ENCODE results near the gene LATS2.

The LATS2 gene
- 4.3 to 10.1 reads per million in 2 experiments for total RNA-seq

DNA sequence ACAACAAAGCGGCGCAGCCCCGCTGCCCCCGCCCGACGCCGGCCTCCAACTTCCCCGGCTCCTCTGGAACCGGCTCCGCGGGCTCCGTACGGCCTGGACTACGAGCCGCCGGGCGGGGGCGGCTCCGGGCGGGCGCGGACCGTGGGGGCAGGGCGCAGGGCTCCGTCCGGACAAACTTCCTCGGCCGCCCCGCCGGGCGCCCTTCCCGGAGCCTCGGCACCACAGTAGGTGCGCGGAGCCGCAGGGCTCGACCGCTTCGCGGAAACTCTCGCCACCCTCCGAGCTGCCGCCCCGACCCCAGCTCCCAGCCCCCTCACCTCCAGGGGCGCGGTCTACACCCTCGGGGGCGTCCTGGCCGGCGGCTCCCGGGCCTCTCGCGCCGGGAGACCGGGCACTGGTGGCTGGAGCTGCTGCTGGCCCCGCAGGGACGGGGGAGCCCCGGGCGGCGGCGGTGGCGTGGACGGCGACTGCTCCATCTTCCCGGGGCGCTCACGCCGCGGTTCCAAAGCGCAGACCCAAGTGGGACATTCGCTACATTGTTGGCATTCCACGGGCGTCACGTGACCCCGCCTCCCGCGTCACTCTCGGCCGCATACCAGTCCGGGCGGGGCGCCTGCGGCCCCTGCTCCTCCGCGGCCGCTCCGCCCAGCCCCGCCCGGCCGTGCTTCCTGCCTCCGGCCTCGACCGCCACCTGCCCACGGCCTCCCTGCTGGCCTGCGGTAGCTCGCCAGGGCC lies at the start of gene LATS2:
Gene LATS2, minus strand, starts transcription at position 558 of the 735 bp plus-strand sequence. CDS start 15,560 bp downstream, outside the sequence.
- DNase-seq (ENCODE audit: low read depth): no peak

DNA sequence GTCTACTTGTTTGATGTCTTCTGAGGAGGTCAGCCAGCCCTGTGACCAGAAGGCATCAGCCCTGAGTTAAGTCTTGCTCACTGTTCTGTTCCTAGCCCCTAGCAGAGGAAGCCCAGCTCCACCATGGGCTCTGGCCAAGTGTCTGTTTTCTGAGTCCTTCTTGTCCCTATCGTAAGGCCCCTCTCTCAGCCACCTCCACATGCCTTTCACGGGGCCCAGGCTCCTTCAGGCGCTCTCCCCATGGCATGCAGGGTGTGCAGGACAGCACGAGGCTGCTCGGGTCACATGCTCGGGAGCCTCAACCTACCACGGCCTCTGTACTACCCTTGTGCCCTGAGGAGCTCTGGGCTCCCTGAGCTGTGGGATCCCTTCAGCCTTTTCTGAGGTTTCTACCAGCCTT lies 47.8 kb upstream of the LATS2 start:
- no peak for DNase-seq (ENCODE audit: low read depth)

DNA sequence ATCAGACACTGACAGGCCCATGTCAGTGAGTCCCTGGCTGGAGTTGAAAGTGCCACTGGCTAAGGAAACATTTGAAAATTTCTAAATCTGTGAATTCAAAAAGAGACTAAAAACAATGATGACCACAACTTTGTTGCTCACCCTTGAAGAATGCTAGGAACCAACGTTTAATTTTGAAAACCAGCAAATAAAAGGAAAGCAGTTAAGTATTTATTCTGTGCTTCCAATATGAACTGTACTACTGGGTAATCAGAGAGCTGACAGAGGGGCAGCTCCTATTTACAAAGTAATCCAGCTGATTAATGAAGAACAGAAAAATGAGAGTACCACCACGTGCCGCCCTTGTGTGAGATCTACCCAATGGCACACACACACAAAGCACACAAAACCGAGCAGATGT lies 44.7 kb upstream of the LATS2 start:
- no peak for DNase-seq (ENCODE audit: low read depth)

DNA sequence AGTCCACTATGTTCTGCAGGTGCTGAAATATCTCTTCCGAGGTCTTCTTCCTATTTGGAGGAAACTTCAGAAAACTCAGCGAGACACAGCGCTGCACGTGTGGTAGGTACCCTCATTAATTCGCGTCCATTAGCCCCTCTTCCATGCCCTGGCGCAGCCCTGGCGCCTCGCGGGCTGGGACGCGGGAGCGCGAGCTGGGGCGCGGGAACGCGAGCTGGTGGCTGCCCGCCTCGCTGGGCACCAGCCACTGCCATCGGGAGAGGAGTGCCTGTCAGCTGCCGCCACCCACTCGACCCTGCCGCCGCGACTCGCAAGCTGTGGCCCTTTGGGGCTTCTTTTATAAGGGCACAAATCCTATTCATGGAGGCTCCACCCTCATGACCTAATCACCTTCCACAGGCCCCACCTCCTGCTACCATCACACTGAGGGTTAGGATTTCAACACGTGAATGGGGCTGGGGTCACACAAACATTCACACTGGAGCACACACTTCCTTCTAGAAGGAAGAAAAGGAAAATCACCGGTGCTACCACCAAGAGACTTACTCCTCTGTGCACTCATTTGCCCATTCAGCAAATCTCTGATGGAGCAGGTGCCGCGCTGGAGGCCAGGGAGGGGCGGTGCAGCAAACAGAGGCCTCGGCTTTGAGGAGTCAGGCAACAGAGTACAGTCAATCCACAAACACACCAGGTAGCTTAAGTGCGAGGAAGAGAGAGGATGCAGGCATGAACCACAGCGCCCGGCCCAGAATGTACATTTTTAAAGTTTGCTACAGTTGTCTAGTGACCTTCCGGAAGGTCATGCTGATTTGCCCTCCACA lies 43.0 kb upstream of the LATS2 start:
- no peak for DNase-seq (ENCODE audit: low read depth)

DNA sequence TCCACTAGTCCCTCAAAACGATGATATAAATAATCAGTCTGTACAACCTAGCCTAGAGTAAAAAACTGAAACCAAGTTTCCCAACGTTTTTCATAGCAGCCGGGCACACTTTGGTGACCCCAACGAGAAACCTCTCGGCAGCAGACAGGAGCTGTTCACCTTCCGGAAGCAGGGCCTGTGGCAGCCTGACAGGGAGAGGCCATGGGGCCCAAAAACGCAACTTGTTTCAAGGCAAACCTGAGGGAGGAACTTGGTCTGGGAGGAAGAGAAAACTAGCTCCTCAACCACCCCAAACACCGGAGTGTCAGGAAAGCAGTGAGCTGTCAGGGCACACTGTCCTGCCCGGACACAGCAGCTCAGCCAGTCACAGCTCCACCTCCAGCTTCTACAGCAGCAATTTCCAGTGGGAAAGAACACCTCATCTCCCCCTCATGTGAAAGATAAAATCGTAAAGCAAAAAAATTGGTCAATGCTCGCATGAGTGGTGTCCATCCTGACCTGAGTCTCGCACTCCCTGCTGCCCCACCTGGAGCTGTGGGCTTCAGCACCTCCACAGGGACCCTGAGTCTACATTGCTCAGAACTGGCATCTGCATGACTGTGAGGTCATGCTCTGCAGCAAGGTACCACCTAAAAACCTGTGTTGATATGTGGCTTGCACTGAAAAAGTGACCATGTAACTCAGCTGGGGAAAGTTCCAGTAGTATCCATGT lies 40.6 kb upstream of the LATS2 start:
- no peak for DNase-seq (ENCODE audit: low read depth)

DNA sequence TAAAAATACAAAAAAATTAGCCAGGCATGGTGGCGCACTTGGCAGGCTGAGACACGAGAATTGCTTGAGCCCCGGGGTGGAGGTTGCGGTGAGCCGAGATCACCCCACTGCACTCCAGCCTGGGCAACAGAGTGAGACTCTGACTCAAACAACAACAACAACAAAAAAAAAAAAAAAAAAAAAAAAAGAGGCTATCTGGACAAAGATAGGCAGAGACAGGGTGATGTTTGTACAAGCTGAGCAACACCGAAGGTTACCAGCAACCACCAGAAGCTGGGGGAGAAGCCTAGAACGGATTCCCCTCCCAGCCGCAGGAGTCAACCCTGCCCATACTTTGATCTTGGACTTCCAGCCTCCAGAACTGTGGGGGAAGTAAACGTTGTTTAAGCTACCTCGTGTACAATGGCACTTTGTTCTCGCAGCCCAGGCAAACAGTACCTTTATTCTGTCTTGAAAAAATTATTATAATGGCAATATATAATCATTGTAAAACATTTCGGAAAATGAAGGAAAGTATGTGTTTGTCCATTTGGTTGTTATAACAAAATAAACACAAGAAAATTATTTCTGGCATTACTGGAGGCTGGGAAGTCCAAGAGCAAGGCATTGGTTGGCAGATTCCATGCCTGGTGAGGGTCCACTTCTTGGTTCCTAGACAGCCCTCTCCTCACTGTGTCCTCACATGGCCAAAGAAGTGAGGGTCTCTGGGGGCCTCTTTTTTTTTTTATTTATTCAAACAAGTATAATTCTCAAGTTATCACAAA lies 39.8 kb upstream of the LATS2 start:
- DNase-seq (ENCODE audit: low read depth): no peak

DNA sequence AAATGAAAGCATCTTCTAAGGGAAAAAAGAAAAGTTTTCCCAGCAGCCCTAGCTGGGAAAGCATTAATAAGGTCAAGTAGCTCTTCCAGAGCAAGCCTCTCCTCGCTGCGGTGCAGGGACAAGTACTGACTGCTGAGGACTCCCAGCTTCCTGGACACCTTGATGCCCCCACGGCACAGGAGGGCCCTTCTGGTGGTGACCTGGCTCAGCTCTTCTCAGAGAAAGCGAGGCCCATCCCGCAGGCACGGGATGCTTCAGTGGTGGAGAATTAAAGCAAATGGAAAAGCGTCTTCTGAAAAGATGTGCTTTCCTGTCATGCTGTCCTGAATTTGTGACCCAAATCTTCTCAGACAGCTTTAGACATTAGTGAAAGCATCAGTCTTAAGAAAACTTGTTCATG lies 38.8 kb upstream of the LATS2 start:
- no peak for DNase-seq (ENCODE audit: low read depth)

DNA sequence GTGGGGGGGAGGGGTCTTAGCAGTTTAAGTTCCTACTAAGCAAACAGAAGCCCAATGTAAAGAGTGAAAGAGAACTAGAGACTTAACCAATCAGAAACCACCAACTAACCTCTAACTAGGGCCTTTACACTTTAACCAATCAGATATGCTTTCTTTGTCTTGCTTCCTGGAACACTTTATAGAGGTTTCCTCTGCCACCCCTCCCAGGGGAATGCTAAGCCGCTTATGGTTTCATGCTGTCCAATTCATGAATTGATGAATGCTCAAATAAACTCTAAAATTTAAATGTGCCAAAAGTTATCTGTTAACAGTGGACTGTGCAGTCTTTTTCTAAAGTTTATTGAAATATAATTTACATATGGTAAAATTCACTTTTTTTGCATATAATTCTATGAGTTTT lies 33.9 kb upstream of the LATS2 start:
- DNase-seq (ENCODE audit: low read depth): no peak

DNA sequence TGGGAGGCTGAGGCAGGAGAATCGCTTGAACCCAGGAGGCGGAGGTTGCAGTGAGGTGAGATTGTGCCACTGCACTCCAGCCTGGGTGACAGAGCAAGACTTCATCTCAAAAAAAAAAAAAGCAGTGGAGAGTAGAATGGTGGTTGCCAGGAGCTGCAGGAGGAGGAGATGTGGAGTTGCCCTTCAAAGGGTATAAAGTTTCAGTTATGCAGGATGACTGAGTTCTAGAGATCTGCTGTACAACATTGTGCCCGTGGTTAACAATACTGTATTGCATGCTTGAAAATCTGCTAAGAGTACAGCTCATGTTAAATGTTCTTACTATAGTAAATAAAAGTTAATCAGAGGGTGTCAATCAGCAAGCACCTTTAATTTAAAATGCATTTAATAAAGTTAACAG lies 28.4 kb upstream of the LATS2 start:
- no peak for DNase-seq (ENCODE audit: low read depth)

DNA sequence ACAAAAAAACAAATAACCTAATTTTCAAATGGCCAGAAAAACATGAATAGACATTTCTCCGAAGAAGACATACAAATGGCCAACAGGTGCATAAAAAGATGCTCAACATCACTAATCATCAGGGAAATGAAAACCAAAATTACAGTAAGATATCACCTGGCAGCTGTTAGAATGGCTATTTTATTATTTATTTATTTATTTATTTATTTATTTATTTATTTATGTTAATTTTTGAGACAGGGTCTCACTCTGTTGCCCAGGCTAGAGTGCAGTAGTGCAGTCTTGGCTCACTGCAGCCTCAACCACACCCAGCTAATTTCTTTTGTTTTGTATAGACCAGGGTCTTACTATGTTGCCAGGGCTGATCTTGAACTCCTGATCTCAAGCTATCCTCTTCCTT lies 27.1 kb upstream of the LATS2 start:
- no peak for DNase-seq (ENCODE audit: low read depth)

DNA sequence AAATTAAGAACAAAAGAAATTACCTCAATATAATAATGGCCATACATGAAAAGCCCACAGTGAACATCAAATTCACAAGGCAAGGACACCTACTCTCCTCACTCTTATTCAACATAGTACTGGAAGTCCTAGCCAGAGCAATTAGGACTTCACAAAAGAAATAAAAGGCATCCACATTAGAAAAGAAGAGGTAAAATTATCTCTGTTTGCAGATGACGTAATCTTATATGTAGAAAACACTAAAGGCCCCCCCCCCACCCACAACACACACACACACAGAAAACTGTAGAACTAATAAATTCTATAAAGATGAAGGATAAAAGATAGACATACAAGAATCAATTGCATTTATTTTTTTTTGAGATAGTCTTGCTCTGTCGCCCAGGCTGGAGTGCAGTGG lies 25.5 kb upstream of the LATS2 start:
- DNase-seq (ENCODE audit: low read depth): no peak

DNA sequence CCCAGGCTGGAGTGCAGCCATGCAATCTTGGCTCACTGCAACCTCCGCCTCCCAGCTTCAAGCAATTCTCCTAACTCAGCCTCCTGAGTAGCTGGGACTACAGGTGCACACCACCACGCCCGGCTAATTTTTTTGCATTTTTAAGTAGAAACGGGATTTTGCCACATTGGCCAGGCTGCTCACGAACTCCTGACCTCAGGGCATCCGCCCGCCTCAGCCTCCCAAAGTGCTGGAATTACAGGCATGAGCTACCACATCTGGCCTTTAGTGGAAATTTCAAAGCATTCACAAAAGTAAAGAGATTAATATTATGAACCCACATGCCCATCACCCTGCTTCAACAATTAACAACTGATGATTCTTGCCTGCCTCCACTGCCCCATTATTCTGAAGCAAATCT lies 20.5 kb upstream of the LATS2 start:
- no peak for DNase-seq (ENCODE audit: low read depth)

DNA sequence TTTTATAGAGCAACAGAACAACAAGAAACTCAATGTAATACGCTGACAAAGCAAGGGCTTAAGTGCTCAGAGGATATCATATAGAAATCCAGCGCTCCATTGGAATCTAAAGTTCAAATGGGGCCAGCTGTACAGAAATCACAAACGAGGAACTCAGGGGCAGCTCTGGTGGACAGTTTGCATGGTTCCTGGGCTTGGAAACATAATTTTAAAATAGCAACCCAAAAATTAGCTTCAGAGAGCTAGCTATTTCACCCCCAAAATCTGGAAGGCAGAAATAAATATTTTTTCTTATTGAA lies 19.2 kb upstream of the LATS2 start:
- DNase-seq (ENCODE audit: low read depth): no peak

DNA sequence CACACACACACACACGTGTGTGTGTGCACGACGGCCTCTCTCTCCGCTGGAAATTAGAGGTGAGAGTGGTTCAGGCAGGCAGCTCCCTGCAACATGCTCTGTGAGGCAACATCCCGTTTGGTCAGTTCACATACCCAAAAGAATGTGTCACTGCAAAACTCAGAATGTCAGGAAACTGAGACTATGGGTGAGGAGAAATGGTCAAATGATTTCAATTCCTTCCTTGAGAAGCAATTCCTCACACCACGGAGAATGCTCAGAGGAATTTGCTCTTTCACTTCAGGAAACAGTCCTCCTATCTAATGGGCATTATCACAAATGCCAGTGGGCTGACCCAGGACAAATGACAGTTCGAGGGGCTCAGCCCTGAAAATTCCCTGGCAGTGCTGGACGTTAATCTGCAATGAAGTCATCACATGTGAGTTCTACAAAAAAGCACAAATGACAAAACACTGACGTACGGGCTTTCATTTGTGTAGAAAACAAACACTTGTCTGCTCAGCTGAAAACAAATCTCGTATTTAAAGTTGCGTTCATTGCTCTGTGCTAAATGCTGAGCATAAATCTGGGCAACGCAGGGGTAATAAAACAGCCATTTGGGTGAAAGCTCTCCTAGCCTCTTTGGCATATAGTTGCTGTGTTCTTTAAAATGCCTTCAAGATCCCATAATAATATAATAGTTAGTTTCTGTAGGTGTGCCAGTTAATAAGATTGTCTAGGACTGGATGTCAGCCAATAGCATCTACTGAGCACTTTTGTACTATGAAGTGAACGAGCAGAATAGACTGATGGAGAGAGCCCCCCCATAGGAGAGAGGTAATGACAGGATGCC lies 18.6 kb upstream of the LATS2 start:
- no peak for DNase-seq (ENCODE audit: low read depth)

DNA sequence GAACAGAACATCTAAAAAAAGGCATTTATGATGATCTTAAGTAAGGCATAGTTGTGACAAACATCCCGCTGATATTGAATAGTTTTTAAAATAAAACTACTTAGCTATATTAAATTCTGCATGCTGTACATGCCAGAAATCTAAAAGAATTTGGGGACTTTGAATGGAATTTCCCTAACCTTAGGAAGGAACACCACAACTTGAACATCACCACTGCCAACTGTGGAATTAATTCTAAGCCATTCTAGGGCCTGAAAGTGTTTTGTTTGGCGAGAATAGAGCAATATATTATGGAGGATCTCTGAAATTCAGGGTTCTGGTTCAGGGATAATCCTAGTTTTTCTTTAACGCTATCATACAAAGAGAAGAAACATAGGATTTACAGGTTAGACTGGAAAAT lies 17.8 kb upstream of the LATS2 start:
- no peak for DNase-seq (ENCODE audit: low read depth)

DNA sequence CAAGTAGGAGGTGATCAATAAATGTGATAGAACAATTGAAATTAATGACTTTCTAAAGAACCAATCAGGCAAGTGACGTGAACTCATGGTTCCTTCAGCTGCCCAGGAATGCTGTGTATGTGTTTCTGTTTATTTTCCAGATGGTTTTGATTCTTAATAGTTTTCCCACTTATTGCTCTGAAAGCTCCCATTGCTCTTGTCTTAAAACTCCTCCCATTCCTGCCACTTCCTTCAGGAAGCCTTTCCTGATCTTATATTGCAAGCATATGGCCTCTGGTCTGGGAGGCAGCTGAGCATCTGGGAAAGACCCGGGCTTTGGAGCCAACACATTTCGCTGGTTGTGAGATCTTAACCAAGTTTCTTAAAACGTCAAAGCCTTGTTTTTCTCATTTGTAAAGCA lies 17.1 kb upstream of the LATS2 start:
- no peak for DNase-seq (ENCODE audit: low read depth)

DNA sequence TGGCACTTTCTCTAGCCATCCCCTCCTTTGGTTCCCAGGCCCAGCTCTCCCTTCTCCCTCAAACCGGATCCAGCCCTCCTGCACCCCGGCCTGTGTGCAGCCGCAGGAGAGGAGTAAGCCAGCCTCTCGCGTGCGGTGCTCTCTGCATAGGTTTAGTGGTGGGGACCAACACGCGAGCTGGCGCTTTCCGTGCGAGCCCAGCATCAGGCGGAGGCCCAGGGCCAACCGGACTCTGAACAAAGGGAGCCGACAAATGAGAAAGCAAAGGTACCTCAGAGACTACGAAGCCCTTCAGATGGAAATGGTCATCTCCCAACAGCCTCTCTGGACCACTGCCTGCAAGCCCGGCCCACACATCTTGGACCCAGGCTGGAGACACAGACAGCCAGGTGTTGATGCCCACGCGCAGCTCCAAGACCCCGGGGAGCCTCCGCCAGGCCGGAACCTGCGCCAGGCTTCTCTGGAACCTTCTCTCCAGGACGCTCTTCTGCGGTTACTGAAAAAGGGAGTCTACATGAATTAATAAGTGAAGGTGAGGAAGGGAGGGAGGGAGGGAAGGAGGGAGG lies 16.5 kb upstream of the LATS2 start:
- no peak for DNase-seq (ENCODE audit: low read depth)

DNA sequence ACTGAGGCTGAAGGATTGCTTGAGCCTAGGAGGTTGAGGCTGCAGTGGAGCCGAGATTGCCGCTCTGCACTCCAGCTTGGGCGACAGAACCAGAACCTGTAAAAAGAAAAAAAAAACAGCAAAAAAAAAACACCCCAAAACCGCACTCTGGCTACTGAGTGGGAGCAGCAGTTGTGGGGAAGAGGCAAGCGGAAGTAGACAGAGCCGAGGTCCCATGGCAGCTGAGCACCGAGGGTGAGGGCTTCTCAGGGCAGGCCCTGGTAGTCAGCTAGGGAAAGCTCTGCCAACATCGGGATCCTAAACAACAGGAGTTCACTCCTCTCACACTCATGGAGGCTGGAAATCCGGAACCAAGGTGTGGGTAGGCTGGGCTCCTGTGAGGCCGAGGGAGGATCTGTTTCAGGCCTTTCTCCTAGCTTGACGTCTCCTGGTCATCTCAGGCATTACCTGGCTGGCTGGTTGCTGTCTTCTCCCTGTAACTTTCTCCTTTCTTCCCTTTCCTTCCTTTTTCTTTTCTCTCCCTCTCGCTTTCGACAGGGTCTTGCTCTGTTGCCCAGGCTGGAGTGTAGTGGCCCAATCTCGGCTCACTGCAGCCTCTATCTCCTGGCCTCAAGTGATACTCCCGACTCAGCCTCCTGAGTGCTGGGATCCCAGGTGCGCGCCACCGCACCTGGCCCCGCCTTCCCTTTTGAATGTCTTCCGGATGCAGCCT lies 15.8 kb upstream of the LATS2 start:
- no peak for DNase-seq (ENCODE audit: low read depth)

DNA sequence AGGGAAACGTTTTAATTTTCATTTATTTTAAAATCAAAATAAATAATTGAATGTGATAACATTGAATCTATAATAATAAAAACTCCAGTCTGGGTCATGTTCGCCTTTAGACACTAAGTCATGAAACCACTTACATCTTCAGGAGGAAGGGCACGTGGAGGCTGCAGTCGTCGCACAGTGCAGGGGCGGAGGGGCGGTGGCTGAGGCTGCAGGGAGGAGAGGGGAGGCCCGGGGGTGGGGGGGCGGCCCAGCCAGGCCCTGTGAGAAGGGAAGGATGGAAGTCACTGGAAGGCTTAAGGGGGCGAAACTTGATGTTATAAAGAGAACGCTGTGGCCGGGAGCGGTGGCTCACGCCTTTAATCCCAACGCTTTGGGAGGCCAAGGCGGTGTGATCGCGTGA lies 14.9 kb upstream of the LATS2 start:
- DNase-seq (ENCODE audit: low read depth): no peak

Measured in T follicular helper cell (primary cell).